ENCODE measurements around the gene LYZL6. TPM values are rescaled to one million over a fixed set of nuclear protein-coding genes. Genes with fewer than 3 reads are reported as not detected.

Gene LYZL6
- not detected for total RNA-seq

GRCh38 chr17:35943537-35943936 is at the start of gene LYZL6:
Gene LYZL6 (minus strand): TSS chr17:35943713. CDS start chr17:35939356, 4,357 bp downstream.

GRCh38 chr17:35986643-35987042 is 43.1 kb upstream of the LYZL6 start, which contains the start of gene CCL14:
Gene CCL14 (minus strand): TSS chr17:35986729. CDS start chr17:35986649, 80 bp downstream.

GRCh38 chr17:35981246-35981645 is 37.7 kb upstream of the LYZL6 start, which contains the start of gene CCL16:
Gene CCL16 (minus strand): TSS chr17:35981497. CDS start chr17:35981420, 77 bp downstream.

GRCh38 chr17:35930211-35931065 is 13.1 kb downstream of the LYZL6 start, which contains the start of gene RDM1:
Gene RDM1 (minus strand): TSS chr17:35930773. CDS start chr17:35930727, 46 bp downstream.

Other genes starting within 250 kb of the LYZL6 start
- gene RASL10B, start 212.1 kb downstream of the LYZL6 start, total RNA-seq, result under 1 TPM in 1 of 2 experiments, not detected in 1; 0.39 TPM
- gene GAS2L2, start 190.5 kb downstream of the LYZL6 start, total RNA-seq, result not detected
- gene C17orf50, start 182.8 kb downstream of the LYZL6 start, total RNA-seq, result not detected
- gene MMP28, start 148.1 kb downstream of the LYZL6 start, total RNA-seq, result under 1 TPM in 1 of 2 experiments, not detected in 1; 0.43 TPM
- 100 to 1,000 TPM; 239 to 249 TPM for gene TAF15, start 134.2 kb downstream of the LYZL6 start, total RNA-seq
- gene HEATR9, start 74.8 kb downstream of the LYZL6 start, total RNA-seq, result under 1 TPM in 1 of 2 experiments, not detected in 1; 0.22 TPM
- gene CCL5, start 63.4 kb downstream of the LYZL6 start, total RNA-seq, result 10 to 100 TPM; 30.5 to 32.7 TPM
- 10 to 100 TPM in 1 of 2 experiments, 1 to 10 TPM in 1; 9.1 to 10.5 TPM for gene RDM1, start 12.9 kb downstream of the LYZL6 start, total RNA-seq
- not detected for gene CCL16, start 37.8 kb upstream of the LYZL6 start, total RNA-seq
- not detected for gene CCL14, start 43.0 kb upstream of the LYZL6 start, total RNA-seq
- not detected for gene CCL15, start 57.8 kb upstream of the LYZL6 start, total RNA-seq
- not detected for gene CCL23, start 74.3 kb upstream of the LYZL6 start, total RNA-seq
- gene CCL18, start 120.6 kb upstream of the LYZL6 start, total RNA-seq, result not detected
- 1 to 10 TPM; 7.3 to 8.8 TPM for gene CCL3, start 146.4 kb upstream of the LYZL6 start, total RNA-seq
- gene CCL4, start 160.1 kb upstream of the LYZL6 start, total RNA-seq, result 1 to 10 TPM; 3.1 to 3.6 TPM
- gene TBC1D3B, start 232.9 kb upstream of the LYZL6 start, total RNA-seq, result 1 to 10 TPM; 8.1 to 8.4 TPM

Measured in activated naive CD4-positive, alpha-beta T cell treated with anti-CD3 and anti-CD28 coated beads, Interleukin-2, amount 10 ng/mL, durations not matched to agents 5 hours and 36 hours (primary cell).